ENCODE data around the gene OR56A3.

The OR56A3 gene

DNA sequence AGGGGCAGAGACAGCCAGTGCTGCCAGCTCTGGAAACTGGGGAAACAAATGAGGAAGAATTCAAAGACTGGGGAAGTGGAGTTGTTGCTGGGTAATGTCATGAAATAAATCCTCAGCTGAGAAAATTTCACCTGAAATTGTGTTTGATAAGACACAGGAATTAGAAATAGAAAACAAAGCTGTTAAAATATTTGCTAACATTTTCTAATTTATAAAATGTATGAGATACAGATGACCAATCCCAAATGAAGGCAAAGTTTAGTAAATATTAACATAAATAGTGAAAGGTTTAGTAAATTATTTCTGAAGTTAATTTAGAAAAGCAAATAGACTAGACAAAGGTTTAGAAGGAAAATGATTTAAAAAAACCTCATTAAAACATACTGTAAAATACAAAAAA, 26.3 kb downstream of the OR56A3 start, which contains the start of gene OR56A5:
OR56A5 (minus strand) TSS at position 101 of the 400 bp plus-strand sequence; CDS start at position 101, 0 bp downstream.
- DNase-seq (ENCODE audit: low read depth in 2 of 3, low spot score in 1 of 3), result no peak

DNA sequence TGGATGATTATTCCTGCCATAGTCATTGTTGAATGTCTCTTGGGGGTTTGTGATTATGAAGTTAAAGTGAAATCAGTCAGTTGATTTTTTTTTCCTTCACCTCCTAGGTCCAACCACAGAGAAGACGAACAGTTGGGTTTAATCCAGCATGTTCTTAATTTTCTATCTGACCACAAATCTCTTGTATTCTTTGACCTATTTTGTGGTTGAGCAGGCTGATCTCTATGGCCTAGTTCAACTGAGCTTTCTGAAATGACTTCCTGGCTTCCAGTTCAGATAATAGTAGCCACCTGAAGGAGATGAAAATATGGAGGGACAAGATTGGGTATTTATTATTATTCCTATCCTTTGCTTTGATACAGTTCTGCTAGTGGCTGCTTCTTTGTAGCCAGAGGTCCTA, 31.5 kb downstream of the OR56A3 start:
- no peak for DNase-seq (ENCODE audit: low read depth in 2 of 3, low spot score in 1 of 3)

DNA sequence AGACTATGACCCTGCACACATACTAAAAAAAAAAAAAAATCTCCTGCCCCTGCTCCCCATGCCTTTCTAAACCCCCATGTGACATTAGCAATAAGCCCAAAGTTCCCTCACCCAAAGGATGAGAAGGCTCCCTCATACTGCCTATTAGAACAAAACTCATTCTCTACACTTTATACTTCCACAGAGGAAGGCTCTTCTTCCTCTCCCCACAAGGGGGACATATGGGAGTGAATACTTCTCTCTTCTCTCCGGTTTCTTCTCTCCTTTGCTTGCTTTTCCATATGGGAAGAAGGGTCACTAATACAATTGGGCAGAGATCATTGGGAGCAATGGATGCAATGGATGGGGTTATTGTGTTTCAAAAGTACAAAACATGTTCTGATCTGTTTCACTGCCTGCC, 41.4 kb downstream of the OR56A3 start:
- no peak for DNase-seq (ENCODE audit: low read depth in 2 of 3, low spot score in 1 of 3)

DNA sequence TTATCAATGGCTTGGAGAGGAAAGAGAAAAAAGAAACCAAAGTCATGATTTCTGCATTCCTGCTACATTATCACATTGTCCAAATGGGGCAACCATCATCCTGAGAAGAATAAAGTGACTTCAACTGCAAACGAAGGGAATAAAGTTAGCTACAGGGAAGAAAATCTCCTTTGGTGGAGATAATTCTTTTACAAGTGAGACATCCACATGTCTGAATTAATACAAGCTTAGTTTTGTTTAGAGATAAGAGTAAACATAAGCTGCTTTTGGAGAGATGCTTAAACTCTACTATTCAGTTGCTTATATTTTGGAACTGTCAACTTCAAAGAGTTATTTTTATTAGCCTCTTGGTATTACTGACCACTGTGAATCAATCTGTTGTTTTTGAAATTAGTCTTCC, 44.8 kb downstream of the OR56A3 start, which contains the start of gene OR52L1:
OR52L1 (minus strand) TSS at position 101 of the 400 bp plus-strand sequence; CDS start at position 46, 55 bp downstream.
- no peak for DNase-seq (ENCODE audit: low read depth in 2 of 3, low spot score in 1 of 3)

DNA sequence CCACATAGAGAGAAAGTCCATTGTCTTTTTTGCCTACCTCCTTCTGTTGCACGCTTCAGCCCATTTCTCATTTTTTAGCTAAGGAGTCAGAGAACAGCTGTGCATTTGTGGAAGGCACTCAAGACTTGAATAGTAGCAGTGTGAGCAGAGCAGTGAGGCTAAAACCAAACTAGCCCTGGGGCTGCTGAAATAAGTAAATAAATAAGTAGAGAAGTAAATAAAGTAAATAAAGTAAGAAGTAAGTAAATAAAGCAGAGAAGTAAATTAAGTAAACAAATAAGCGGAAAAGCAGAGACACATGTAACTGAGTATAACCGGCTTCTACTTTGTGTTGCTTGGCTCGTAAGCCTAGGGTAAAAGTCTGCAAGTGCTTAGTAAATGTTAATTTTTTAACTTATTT, 47.2 kb downstream of the OR56A3 start:
- no peak for DNase-seq (ENCODE audit: low read depth in 2 of 3, low spot score in 1 of 3)

DNA sequence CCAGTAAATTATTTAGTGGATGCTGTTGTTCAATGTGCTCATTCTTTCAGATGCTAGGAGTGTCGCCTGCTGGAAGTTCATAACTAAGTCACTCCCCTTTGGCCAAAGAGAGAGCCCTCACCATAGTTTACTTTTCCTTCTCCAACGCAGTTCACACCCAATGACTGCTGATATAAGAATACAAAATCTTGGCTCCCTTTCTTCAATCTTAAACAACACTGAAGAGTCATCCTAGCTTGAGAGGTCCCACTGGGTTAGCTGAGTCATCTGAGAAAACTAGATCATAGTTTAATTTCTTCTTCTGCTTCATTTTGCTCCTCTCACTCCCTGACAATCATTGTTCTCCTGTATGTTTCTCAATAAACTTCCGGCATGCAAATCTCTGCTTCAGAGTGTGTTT, 50.1 kb downstream of the OR56A3 start:
- DNase-seq (ENCODE audit: low read depth in 2 of 3, low spot score in 1 of 3), result no peak

DNA sequence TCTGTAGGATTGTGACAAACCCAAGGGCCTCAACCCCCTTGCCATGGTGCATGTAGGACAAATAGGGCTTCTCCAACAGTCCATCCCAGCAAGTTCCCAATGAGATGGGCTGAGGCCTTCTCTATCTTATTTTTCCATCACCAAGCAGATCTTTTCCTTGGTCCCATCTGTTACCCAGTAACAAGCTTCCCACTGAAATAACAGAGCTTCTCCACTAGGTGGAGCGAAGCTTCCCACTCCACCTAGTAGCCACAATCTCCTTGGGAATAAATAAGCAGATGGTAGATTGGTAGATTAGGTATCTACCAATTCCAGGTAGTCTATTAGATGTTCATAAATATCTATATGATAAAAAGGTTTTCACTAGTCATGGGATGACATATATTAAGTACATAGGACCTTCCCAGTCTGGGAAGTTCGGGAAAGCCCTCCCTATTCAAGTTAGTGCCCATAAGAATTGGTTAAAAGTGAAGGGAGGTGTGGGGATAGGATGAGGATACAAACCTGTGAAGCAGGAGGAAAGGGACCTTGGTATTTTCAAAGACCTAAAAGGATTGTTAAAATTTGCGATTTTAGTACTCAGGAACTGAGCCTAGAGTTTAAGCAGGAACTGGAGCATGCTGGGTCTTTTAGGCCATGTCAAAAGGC, 50.7 kb downstream of the OR56A3 start:
- DNase-seq (ENCODE audit: low read depth in 2 of 3, low spot score in 1 of 3), result no peak

DNA sequence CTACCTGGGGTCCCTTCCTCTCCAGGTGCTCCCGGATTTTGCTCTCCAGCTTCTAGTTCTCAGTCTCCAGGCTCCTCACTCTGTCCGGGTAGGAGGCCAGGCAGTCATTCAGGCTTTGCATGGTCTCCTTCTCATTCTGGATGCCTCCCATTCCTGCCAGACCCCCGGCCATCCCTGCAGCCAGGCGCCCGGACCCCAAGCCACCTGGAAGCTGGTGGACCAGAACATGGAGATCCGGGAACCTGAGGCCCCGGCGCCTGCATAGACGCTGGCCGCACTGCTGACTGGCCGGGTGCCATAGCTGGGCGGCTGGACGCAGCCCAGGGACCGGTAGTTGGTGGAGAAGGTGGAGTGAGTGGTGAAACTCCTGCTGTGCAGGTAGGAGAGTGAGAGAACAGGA, 52.7 kb downstream of the OR56A3 start:
- DNase-seq (ENCODE audit: low read depth in 2 of 3, low spot score in 1 of 3), result no peak
